ENCODE measurements around the gene INPP5D.
"Not testable (repeated sequence)": the region's sequence is repeated elsewhere in the genome, so short reads cannot be mapped to it uniquely, and the experiment has no call there.

Gene INPP5D

DNA sequence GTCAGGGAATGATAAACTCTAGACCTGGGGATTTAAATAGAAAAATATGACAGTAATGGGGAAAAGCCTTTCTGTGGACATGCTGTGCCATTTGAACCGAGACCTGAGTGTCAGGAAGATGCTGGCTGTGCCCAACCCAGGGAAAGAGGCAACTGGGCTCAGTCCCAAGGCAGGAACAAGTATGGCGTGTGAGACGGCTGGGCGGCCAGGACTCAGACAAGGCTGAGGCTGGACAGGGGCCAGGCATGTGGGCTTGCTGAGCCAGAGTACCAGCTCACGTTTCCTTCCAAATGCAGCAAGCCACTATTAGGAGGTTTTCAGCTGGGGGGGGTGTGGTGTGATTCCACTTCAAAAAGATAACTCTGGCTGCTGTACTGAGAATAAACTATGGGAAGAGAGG, 92.4 kb downstream of the INPP5D start:
- no peaks in the 10 kb centered on the region for H3K27me3 ChIP-seq (ENCODE audit: insufficient read depth, low read length)
- peaks cover 73% of the 10 kb centered on the region for H3K36me3 ChIP-seq (ENCODE audit: insufficient read depth, low read length)
- H3K4me3 ChIP-seq (ENCODE audit: low read depth, low read length, poor library complexity, severe bottlenecking), result no peak overlapping the region
- no peaks in the 10 kb centered on the region for H3K79me2 ChIP-seq (ENCODE audit: insufficient read depth, low read length)
- no peak overlapping the region for H3K9ac ChIP-seq (ENCODE audit: low read length)
- no peaks in the 10 kb centered on the region for H3F3A ChIP-seq (ENCODE audit: insufficient read depth, low read length)
- H3K4me2 ChIP-seq (ENCODE audit: low read length), result no peak overlapping the region
- H3K27ac ChIP-seq (ENCODE audit: low read depth, low read length, poor library complexity, severe bottlenecking), result no peak overlapping the region
- H2AFZ ChIP-seq (ENCODE audit: low read length), result no peak overlapping the region
- H4K20me1 ChIP-seq (ENCODE audit: insufficient read depth, low read length), result no peaks in the 10 kb centered on the region
- no peaks in the 10 kb centered on the region for H3K9me3 ChIP-seq (ENCODE audit: low read length)
- H3K4me1 ChIP-seq (ENCODE audit: insufficient read depth, low read length, severe bottlenecking), result no peaks in the 10 kb centered on the region
- TF ChIP-seq, protein P1, sequence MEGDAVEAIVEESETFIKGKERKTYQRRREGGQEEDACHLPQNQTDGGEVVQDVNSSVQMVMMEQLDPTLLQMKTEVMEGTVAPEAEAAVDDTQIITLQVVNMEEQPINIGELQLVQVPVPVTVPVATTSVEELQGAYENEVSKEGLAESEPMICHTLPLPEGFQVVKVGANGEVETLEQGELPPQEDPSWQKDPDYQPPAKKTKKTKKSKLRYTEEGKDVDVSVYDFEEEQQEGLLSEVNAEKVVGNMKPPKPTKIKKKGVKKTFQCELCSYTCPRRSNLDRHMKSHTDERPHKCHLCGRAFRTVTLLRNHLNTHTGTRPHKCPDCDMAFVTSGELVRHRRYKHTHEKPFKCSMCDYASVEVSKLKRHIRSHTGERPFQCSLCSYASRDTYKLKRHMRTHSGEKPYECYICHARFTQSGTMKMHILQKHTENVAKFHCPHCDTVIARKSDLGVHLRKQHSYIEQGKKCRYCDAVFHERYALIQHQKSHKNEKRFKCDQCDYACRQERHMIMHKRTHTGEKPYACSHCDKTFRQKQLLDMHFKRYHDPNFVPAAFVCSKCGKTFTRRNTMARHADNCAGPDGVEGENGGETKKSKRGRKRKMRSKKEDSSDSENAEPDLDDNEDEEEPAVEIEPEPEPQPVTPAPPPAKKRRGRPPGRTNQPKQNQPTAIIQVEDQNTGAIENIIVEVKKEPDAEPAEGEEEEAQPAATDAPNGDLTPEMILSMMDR (IDR thresholded peaks at IDR 0.05; ENCODE audit: low read length), result no peak
- no peak for TF ChIP-seq EZH2 (IDR thresholded peaks at IDR 0.05; ENCODE audit: borderline replicate concordance, low read length)
- H3K9me2 ChIP-seq (ENCODE audit: low read depth, low read length), result no peaks in the 10 kb centered on the region

DNA sequence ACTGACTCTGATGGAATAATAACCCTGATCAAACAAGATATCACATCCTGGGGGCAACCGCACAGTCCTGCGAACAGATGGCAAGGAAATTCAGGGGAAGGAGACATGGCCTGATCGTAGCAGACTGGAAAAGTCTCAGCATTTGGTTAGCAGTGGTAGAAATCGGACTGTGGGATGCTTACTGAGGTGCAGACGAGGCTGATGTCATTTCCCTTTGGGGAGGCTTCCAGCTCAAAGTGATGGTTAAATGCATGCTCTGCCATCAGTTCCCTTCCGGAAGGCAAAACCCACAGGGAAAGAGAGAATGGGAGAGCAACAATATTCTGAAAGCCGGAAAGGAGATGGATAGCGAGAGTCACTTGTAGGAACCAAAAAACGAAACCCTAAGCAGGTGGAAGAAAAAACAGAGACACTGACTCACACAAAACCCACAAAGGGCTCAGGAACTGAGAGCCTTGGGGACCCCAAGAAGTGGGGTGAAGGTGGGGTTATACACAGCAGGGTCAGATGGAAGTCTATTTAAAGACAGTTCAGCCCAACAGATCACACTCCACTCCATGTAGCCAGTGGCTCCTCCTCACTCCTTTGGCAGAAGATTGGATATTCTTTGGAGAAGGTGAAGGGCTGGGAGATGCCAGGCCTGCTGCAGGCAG, 93.1 kb downstream of the INPP5D start:
- Histone ChIP-seq H3K4me3 (ENCODE audit: low read depth, low read length, poor library complexity, severe bottlenecking) (no peak overlapping the region), H3K27me3 (ENCODE audit: insufficient read depth, low read length) (no peaks in the 10 kb centered on the region), H3K9ac (ENCODE audit: low read length) (no peak overlapping the region), H3K27ac (ENCODE audit: low read depth, low read length, poor library complexity, severe bottlenecking) (no peak overlapping the region), H2AFZ (ENCODE audit: low read length) (no peak overlapping the region), H3K4me1 (ENCODE audit: insufficient read depth, low read length, severe bottlenecking) (no peaks in the 10 kb centered on the region), H3F3A (ENCODE audit: insufficient read depth, low read length) (no peaks in the 10 kb centered on the region), H3K79me2 (ENCODE audit: insufficient read depth, low read length) (no peaks in the 10 kb centered on the region), H3K36me3 (ENCODE audit: insufficient read depth, low read length) (peaks cover 71% of the 10 kb centered on the region), H3K9me2 (ENCODE audit: low read depth, low read length) (no peaks in the 10 kb centered on the region), H3K4me2 (ENCODE audit: low read length) (no peak overlapping the region), H4K20me1 (ENCODE audit: insufficient read depth, low read length) (no peaks in the 10 kb centered on the region), H3K9me3 (ENCODE audit: low read length) (no peaks in the 10 kb centered on the region)
- TF ChIP-seq, protein P1 (IDR thresholded peaks at IDR 0.05; ENCODE audit: low read length), result no peak
- no peak for TF ChIP-seq EZH2 (IDR thresholded peaks at IDR 0.05; ENCODE audit: borderline replicate concordance, low read length)

DNA sequence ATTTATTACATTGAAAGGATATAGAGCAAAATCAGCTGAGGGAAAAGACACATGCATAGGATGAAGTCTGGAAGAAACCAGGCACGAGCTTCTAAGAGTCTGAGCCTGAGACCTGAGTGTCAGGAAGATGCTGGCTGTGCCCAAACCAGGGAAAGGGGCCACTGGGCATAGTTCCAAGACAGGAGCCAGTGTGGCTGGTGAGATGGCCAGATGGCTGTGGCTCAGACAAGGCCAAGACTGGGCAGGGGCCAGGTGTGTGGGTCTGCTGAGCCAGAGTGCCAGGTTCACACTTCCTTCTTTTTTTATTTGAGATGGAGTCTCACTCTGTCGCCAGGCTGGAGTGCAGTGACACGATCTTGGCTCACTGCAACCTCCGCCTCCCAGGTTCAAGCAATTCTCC, 95.9 kb downstream of the INPP5D start:
- no peak overlapping the region for H3K9ac ChIP-seq (ENCODE audit: low read length)
- peaks cover 67% of the 10 kb centered on the region for H3K36me3 ChIP-seq (ENCODE audit: insufficient read depth, low read length)
- no peaks in the 10 kb centered on the region for H3K9me2 ChIP-seq (ENCODE audit: low read depth, low read length)
- no peaks in the 10 kb centered on the region for H3F3A ChIP-seq (ENCODE audit: insufficient read depth, low read length)
- H3K4me2 ChIP-seq (ENCODE audit: low read length), result no peak overlapping the region
- no peak overlapping the region for H3K27ac ChIP-seq (ENCODE audit: low read depth, low read length, poor library complexity, severe bottlenecking)
- H2AFZ ChIP-seq (ENCODE audit: low read length), result no peak overlapping the region
- no peaks in the 10 kb centered on the region for H4K20me1 ChIP-seq (ENCODE audit: insufficient read depth, low read length)
- H3K79me2 ChIP-seq (ENCODE audit: insufficient read depth, low read length), result no peaks in the 10 kb centered on the region
- no peak overlapping the region for H3K4me3 ChIP-seq (ENCODE audit: low read depth, low read length, poor library complexity, severe bottlenecking)
- TF ChIP-seq, protein P1 (IDR thresholded peaks at IDR 0.05; ENCODE audit: low read length), result no peak
- TF ChIP-seq EZH2 (IDR thresholded peaks at IDR 0.05; ENCODE audit: borderline replicate concordance, low read length), result no peak
- no peaks in the 10 kb centered on the region for H3K4me1 ChIP-seq (ENCODE audit: insufficient read depth, low read length, severe bottlenecking)
- no peaks in the 10 kb centered on the region for H3K9me3 ChIP-seq (ENCODE audit: low read length)
- no peaks in the 10 kb centered on the region for H3K27me3 ChIP-seq (ENCODE audit: insufficient read depth, low read length)

DNA sequence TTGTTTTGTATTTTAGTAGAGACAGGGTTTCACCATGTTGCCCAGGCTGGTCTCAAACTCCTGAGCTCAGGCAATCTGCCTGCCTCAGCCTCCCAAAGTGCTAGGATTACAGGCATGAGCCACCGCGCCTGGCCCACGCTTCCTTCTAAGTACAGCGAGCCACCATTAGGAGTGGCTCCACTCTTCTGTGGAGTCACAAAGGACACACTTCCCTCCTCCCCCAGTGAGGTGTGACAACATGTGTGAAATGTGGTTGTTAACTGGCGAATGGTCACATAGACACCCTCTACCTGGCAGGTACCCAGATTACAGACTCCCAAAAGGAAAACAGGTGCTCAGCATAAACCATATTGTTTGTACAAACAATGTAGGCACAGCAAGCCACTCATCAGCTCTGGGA, 96.3 kb downstream of the INPP5D start:
- H3K4me1 ChIP-seq (ENCODE audit: insufficient read depth, low read length, severe bottlenecking); H3K9me2 ChIP-seq (ENCODE audit: low read depth, low read length); H3K9ac ChIP-seq (ENCODE audit: low read length); H3K79me2 ChIP-seq (ENCODE audit: insufficient read depth, low read length); H3K4me3 ChIP-seq (ENCODE audit: low read depth, low read length, poor library complexity, severe bottlenecking); H3K4me2 ChIP-seq (ENCODE audit: low read length); H3F3A ChIP-seq (ENCODE audit: insufficient read depth, low read length); H3K9me3 ChIP-seq (ENCODE audit: low read length); H3K27me3 ChIP-seq (ENCODE audit: insufficient read depth, low read length); H4K20me1 ChIP-seq (ENCODE audit: insufficient read depth, low read length); H3K27ac ChIP-seq (ENCODE audit: low read depth, low read length, poor library complexity, severe bottlenecking); H2AFZ ChIP-seq (ENCODE audit: low read length): not testable (repeated sequence)
- H3K36me3 ChIP-seq (ENCODE audit: insufficient read depth, low read length), result peaks cover 64% of the 10 kb centered on the region

Data from OCI-LY1 (cell line).